Measurements from ENCODE around the gene ADGRB3. TPM values are rescaled to one million over a fixed set of nuclear protein-coding genes. Genes with fewer than 3 reads are reported as not detected.

The ADGRB3 gene
- total and polyA plus RNA-seq, 10 of the 15 experiments (the other 5 are each of a cell fraction or from before 2014, with no cell fraction given) = 0.03 to 0.06 TPM; not detected in 8

DNA sequence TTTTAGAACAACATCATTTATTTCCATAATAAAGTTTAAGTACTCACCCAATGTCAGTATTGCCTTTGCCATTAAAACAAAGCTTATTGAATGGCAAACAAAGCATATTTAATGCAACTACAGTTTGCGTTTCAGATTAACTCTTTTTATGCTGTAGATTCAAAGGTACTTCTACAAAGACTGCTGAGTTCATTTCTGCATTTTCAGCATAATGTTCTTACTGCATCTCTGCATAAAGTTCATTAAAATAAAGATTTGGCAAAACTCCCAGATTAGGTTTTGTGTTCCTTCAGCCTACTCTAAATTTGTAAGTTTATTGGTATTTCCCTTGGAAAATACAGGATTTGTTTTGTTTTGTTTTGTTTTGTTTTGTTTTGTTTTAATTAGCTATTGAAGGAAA, 359.4 kb downstream of the ADGRB3 start (continued):
- TF ChIP-seq, protein P1, sequence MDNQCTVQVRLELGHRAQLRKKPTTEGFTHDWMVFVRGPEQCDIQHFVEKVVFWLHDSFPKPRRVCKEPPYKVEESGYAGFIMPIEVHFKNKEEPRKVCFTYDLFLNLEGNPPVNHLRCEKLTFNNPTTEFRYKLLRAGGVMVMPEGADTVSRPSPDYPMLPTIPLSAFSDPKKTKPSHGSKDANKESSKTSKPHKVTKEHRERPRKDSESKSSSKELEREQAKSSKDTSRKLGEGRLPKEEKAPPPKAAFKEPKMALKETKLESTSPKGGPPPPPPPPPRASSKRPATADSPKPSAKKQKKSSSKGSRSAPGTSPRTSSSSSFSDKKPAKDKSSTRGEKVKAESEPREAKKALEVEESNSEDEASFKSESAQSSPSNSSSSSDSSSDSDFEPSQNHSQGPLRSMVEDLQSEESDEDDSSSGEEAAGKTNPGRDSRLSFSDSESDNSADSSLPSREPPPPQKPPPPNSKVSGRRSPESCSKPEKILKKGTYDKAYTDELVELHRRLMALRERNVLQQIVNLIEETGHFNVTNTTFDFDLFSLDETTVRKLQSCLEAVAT (IDR thresholded peaks at IDR 0.05) = no peak

DNA sequence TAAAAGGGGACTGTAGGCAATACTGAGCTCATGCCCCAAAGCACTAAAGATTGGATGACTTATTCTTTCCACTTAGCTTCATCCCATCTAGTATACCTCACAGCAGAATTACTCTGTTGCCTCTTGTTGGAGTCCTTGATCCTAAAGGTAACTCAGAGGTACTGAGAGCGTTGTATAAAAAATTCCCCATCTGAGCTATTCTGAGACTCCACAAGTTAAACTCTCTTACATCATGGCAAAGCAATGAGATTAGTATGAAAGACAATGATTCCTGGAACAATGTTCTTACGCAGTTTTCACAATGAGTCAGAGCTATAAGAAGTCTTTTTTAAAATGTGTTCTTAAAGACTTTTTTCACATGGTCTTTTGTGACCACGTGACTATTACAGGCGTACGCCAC, 370.1 kb downstream of the ADGRB3 start:
- DNase-seq (ENCODE audit: low read depth, low spot score) (no peak), FAIRE-seq (no peak), ATAC-seq (no peak)
- WGBS (ENCODE audit: insufficient coverage, insufficient replicate concordance, low lambda C conversion rate, missing lambda C conversion rate) = 14% methylated on average over 5 of the region's 5 CpGs
- no peaks in the 10 kb centered on the region for H3K36me3 ChIP-seq (ENCODE audit: control insufficient read depth in 2 of 2, insufficient read depth in 2 of 2, low read length in 1 of 2)
- ChIA-PET CTCF (no interaction called here), SMC1A (ENCODE audit: uncharacterized antibody, unreplicated experiment) (no interaction called here), RAD21 (ENCODE audit: unreplicated experiment) (no interaction called here), POLR2A (no interaction called here)
- no peaks in the 10 kb centered on the region for H3K79me2 ChIP-seq (ENCODE audit: control insufficient read depth, insufficient read depth, low read length)
- in situ Hi-C loops (cut with MboI) (no loop called here), intact Hi-C loops (cut with micrococcal nuclease; ENCODE audit: unreplicated experiment) (no loop called here)
- no peak overlapping the region for H3K4me2 ChIP-seq (ENCODE audit: control insufficient read depth, insufficient read depth)
- no peaks in the 10 kb centered on the region for H3K9me3 ChIP-seq (replicated peaks; ENCODE audit: control insufficient read depth, insufficient read depth, low read length)
- H3K27me3 ChIP-seq (replicated peaks in 1 of 2; ENCODE audit: control insufficient read depth in 2 of 2, insufficient read depth in 2 of 2, low read length in 1 of 2) = no peaks in the 10 kb centered on the region
- no TSS peak for BruUV-seq (replicated peaks)
- no peaks in the 10 kb centered on the region for H3K4me1 ChIP-seq (ENCODE audit: control insufficient read depth, insufficient read depth, low read length)
- no peak overlapping the region for H3K27ac ChIP-seq (ENCODE audit: control insufficient read depth, insufficient read depth)
- H3K9ac ChIP-seq (ENCODE audit: control insufficient read depth, insufficient read depth, low read length) = no peak overlapping the region
- no peak overlapping the region for H2AFZ ChIP-seq (ENCODE audit: control insufficient read depth, low read depth, low read length)
- H3K4me3 ChIP-seq = no peak overlapping the region
- H4K20me1 ChIP-seq (ENCODE audit: control insufficient read depth, insufficient read depth) = no peaks in the 10 kb centered on the region
- no peak for TF ChIP-seq POU2F2 (IDR thresholded peaks at IDR 0.05; ENCODE audit: borderline replicate concordance, low read depth, low read length)
- TF ChIP-seq SIX5 (IDR thresholded peaks at IDR 0.05; ENCODE audit: low read depth, low read length, severe bottlenecking) = no peak
- no peak for TF ChIP-seq SP1 (IDR thresholded peaks at IDR 0.05; ENCODE audit: low read depth, low read length)
- no peak for TF ChIP-seq MYB (IDR thresholded peaks at IDR 0.05; ENCODE audit: borderline replicate concordance, low read depth, low read length)
- TF ChIP-seq TAF1 (IDR thresholded peaks at IDR 0.05; ENCODE audit: borderline replicate concordance, low read depth, low read length) = no peak
- TF ChIP-seq ZZZ3 (IDR thresholded peaks at IDR 0.05; ENCODE audit: control insufficient read depth, insufficient read length, low read depth) = no peak
- TF ChIP-seq POLR2A (IDR thresholded peaks at IDR 0.05; ENCODE audit: low read depth, low read length) = no peak
- no peak for TF ChIP-seq IKZF1 (conservative IDR thresholded peaks at IDR 0.05)
- TF ChIP-seq, protein P2, sequence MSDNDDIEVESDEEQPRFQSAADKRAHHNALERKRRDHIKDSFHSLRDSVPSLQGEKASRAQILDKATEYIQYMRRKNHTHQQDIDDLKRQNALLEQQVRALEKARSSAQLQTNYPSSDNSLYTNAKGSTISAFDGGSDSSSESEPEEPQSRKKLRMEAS (IDR thresholded peaks at IDR 0.05; ENCODE audit: low read depth, low read length) = no peak
- no peak for TF ChIP-seq STAT3 (IDR thresholded peaks at IDR 0.05; ENCODE audit: low read depth, low read length)
- no peak for TF ChIP-seq FOXK2 (IDR thresholded peaks at IDR 0.05)
- TF ChIP-seq, protein P3, sequence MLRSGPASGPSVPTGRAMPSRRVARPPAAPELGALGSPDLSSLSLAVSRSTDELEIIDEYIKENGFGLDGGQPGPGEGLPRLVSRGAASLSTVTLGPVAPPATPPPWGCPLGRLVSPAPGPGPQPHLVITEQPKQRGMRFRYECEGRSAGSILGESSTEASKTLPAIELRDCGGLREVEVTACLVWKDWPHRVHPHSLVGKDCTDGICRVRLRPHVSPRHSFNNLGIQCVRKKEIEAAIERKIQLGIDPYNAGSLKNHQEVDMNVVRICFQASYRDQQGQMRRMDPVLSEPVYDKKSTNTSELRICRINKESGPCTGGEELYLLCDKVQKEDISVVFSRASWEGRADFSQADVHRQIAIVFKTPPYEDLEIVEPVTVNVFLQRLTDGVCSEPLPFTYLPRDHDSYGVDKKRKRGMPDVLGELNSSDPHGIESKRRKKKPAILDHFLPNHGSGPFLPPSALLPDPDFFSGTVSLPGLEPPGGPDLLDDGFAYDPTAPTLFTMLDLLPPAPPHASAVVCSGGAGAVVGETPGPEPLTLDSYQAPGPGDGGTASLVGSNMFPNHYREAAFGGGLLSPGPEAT (IDR thresholded peaks at IDR 0.05; ENCODE audit: low read depth) = no peak
- TF ChIP-seq ZBED1 (IDR thresholded peaks at IDR 0.05; ENCODE audit: borderline replicate concordance) = no peak
- no peak for TF ChIP-seq KDM1A (IDR thresholded peaks at IDR 0.05; ENCODE audit: borderline replicate concordance)
- TF ChIP-seq, protein P4, sequence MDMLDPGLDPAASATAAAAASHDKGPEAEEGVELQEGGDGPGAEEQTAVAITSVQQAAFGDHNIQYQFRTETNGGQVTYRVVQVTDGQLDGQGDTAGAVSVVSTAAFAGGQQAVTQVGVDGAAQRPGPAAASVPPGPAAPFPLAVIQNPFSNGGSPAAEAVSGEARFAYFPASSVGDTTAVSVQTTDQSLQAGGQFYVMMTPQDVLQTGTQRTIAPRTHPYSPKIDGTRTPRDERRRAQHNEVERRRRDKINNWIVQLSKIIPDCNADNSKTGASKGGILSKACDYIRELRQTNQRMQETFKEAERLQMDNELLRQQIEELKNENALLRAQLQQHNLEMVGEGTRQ (IDR thresholded peaks at IDR 0.05; ENCODE audit: borderline replicate concordance, low read depth, low read length) = no peak
- no peak for TF ChIP-seq GABPA (IDR thresholded peaks at IDR 0.05; ENCODE audit: low read depth)
- no peak for TF ChIP-seq ZSCAN29 (IDR thresholded peaks at IDR 0.05)
- no peak for TF ChIP-seq FOXM1 (IDR thresholded peaks at IDR 0.05; ENCODE audit: low read depth, low read length)
- TF ChIP-seq ETV6 (conservative IDR thresholded peaks at IDR 0.05 in 1 of 2, IDR thresholded peaks at IDR 0.05 in 1 of 2; ENCODE audit: borderline replicate concordance in 1 of 2, low read depth in 1 of 2) = no peak
